GM21786 (cell line): ENCODE measurements around the gene TMEM59L.
A peak's percentile ranks its signal among the peaks of the same experiment; 100 is the strongest.

Source experiments
- ATAC-seq: cut with Tn5 transposase; IDR thresholded peaks from one replicate; pipeline ENCODE4 v1.9.1; 2021; ENCODE audit not compliant: unreplicated experiment

Gene TMEM59L

DNA sequence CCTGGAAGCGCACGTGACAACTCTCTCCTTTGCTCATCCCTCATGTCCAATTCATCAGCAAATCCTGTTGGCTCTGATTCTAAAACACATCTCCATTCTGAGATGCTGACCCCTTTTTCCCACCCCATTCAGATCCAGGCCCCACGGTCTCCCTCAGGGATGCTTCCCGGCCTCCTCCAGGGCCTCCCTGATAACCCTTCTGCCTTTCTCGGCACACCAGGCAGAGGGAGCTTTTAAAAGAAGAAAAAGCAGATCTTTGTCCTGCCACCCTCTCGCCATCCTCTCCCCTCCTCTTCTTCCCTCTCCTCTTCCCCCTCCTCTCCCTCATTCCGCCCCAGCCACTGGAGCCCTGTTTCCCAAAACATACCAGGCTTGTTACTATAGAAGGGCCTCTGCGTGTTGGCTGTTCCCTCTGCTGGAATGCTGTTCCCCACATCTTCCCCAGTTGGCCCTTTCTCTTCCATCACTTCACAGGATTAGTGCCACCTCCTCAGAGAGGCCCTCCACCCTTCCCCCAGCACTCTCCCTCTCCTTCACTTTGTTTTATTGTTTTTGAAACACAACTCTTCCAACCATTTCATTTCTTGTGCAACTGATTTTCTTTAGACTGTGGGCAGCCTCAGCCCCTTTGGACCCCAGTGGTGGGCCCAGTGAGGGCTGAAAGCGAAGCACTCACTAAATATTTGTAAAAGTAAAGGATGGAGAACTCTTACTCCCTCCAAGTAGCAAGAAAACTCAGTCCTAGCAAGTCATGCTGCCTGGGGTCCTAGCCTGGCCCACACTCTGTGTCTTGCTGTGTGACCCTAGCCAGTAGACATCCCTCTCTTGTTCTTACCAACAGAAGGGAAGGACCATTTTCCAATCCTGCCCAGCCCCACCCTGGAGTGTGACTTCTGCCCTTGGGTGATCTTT is 3.6 kb upstream of the TMEM59L start:
- ATAC-seq, result no peak

DNA sequence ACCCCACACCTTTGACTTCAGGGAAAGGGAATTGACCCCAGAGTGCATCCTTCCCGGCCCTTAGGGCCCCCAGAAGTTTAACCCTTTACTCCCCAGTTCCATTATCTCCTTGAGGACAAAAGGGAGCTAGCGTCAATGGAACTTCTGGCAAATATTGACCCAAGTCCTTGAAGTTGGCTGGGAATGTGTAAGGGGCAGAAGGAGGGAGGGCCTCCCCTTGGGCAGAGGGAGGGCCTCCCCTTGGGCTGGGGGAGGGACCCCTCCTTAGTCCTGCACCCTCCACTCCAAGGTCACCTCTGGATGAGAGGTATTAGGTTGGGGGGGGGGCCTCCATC is 3.0 kb upstream of the TMEM59L start:
- ATAC-seq, result no peak

DNA sequence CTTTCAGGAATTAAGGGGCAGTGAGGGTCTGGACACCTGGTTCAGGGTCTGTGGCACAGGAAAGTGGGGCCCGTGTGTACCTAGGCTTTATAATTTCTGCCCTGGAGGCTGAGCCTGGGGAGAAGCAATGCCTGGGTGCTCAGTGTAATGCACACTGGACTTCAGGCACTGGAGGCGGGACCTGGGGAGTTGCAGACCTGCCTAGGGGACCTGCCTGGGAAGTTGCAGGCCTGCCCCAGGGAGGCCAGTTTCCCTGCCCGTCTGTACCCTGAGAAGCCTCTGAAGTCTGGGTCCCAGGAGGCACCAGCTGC is 2.5 kb upstream of the TMEM59L start:
- no peak for ATAC-seq

DNA sequence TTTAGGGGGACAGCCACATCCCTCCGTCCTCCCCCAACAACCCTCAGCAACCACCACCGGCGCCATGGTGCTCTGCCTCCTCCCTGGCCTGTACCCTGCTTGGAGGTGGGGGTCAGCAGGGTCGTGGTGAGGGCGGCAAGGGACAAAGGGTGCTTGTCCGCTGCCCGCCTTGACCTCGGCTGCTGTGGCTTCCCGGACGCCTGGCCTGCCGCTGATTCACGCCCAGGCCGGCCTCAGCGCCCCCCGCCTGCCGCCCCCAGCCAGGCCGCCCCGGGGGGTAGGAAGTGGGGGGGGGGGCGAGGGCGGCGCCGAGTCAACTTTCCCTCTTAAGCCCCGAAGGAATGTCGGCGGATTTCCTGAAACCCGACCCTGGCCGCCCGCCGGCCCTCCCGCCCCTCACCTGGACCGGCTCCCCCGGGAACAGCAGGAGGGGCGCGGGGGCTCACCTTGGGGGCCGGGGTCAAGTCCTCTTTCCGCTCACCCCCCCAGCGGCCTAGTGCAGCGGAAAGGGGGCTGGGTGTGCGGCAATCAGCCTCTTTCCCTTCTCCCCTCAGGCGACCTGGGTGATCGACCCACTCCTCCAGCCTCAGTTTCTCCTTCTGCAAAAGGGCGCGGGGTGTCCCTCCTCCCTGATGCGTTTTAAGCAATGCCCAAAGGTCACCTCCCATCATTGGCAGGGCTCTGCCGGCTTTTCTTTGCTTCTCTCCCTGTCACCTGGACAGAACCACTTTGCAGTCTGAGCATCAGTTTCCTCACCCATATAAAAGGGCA is 1.9 kb upstream of the TMEM59L start:
- ATAC-seq, result no peak

DNA sequence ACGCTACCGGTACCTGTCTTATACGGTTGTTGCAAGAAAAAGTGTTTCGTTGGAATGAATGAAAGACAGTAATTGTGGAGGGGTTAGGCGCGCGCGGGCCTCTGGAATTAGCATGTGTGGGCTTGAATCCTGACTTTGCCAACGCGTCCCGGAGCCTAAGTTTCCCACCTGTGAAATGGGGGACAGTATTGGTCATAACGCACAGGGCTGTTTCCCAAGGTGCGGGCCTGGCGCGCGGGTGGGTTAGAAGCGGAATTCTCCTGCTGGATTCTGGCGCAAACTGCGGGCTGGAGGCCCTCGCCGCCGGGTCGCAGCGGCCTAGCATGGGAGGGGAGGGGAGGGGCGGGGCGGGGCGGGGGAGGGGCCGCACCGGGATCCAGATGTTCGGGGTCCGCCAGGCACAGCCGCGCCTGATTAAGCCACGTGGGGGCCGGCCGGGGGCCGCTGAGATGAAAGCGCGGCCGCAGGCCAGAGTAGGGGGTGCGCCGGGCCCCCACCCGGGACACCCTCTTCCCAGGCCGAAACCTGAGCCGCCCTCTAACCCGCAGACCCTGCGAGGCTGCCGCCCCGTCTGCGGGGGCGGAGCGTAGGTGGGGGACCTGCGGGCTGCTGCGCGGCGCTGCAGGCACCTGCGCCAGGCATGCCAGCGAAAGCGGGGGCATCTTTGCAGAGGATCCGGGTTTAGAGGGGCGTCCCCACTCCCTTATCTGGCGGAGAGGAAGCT is 1.2 kb upstream of the TMEM59L start:
- ATAC-seq, result no peak

DNA sequence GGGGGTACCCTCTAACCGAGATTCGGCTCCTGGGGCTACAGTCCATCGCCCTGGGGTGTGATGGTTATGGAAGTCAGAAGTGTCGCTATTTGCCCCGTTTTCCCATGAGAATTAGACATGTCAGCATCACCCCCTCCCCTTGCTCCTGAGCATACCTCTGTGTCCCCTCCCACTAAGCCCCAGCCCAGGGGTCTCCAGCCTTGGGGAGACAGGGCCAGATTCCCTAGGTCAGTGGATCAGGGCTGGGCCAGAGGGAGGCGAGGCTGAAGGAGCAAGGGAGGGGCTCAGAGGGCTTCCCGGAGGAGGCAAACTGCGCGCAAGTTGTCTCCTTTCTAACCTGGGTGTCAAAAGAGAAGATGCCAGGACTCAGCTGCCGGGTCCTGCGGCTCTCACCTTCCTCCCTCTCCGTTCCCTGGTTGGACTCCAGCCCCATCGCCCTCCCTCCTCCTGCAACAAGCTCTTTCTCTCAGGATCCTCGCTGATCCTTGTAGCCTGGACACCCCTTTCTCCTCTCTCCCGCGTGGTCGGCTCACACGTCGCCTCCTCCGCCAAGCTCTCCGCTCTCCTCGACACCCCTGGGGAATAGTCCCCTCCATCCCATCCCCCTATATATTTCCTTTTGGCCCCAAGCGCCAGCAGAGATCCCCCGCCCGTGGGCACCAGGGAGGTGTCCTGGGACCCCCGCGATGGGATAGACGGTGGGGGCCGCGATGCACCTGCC is 459 bp upstream of the TMEM59L start:
- no peak for ATAC-seq

DNA sequence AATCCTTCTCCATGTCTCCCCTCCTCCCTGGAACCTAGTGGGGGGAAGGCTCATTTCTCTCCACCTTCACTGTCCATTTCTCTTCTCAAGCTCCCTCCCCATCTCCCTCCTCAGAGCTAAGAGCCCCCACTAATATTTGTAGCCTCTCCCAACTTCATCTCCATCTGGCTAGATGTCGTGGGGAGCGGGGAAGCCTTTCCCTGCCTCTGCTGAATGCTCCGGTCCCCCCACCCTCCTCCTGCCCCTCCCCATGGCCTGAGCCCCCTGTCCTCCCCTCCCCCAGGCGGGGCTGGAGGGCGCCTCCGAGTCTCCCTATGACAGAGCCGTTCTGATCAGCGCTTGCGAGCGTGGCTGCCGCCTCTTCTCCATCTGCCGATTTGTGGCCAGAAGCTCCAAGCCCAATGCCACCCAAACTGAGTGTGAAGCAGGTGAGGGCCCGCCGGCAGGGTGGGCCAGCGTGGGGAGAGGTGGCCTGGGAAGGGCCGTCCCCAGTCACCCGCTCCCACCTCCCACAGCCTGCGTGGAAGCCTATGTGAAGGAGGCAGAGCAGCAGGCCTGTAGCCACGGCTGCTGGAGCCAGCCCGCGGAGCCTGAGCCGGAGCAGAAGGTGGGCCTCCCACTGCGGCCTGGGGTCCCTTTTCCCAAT is 1.0 kb downstream of the TMEM59L start:
- no peak for ATAC-seq

DNA sequence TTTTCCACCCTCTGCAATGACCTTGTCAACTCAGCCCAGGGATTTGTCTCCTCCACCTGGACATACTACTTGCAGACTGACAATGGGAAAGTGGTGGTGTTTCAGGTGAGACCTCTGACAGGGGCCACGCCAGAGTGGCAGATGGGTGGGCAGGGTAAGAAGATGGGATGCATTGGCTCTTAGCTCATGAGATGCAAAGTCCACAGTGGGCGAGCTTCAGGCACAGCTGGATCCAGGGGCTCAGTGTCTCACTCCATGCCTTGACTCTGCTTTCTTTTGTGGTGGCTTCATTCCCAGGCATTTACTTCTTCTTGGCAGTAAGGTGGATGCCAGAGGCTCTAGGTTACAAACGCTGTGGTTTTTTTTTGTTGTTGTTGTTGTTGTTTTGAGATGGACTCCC is 3.4 kb downstream of the TMEM59L start:
- no peak for ATAC-seq

DNA sequence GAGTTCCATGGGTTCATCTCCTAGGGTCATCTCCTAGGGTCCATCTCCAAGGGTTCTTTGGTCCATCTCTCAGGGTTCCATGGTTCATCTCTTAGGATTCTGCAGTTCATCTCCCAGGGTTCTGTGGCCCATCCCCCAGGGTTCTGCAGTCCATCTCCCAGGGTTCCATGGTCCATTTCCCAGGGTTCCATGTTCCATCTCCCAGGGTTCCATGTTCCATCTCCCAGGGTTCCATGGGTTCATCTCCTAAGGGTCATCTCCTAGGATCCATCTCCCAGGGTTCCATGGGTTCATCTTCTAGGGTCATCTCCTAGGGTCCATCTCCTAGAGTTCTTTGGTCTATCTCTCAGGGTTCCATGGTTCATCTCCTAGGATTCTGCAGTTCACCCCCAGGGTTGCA is 4.9 kb downstream of the TMEM59L start:
- no peak for ATAC-seq

DNA sequence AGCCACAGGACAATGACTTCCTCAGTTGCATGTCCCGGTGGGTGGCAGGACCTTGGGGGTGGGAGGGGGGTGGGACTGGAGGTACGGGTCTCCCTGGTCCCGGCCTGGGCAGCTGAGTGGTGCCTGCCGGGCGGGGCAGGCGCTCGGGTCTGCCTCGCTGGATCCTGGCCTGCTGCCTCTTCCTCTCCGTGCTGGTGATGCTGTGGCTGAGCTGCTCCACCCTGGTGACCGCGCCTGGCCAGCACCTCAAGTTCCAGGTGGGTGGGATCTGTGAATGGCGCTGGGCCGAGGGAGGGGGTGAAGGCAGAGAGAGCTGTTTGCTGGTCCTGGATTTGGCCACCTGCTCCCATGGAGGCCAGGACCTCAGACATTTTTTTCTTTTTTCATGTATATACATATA is 5.6 kb downstream of the TMEM59L start:
- ATAC-seq, result no peak

DNA sequence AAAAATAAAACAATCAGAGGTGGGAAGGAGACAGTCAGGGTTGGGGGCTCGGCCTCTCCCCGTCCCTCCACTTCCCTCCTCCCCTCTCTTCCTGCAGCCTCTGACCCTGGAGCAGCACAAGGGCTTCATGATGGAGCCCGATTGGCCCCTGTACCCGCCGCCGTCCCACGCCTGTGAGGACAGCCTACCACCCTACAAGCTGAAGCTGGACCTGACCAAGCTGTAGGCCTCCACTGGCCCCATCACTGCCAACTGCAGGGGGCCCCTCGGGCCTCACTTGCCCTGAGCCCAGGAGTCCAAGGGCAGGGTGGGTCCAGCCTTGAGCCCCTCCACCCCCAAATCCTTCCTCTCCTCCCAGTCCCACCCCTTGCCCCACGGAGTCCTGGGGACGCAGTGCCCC is 7.6 kb downstream of the TMEM59L start:
- no peak for ATAC-seq

DNA sequence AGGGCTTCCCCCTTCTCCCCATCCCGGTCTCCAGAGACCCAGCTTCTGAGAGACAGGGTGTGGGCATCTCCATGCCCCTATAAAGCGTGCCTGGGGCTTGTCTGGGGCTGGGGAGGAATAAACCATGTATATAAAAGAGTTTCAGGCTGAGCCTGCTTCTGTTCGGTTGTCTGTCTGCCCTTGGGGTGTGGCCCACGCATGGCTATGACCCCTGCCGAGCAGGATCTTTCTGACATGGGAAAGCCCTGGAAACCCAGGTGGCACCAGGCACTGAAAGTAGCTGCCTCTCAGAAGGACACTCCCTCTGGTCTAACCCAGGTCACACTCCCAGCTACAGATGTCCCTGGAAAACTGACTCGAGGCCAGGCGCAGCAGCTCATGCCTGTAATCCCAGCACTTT is 8.2 kb downstream of the TMEM59L start:
- no peak for ATAC-seq

DNA sequence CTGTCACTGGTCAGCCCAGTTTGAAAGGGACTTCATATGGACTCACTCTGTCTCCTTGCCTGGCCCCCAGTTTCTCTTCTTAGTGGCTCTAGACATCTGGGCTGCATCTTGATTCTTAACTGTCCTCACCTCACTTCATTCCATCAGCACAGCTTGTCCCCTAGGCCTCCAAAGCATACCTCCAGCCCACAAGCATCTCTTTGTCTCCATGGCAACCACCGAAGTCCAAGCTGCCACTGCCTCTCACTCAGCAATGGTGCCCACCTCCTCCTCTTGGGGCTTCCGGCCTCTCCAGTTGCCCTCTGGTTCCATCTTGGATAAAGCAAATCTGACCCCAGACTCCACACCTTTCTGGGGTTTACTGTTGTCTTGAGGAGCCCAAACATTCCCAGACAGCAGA is 14.2 kb downstream of the TMEM59L start:
- no peak for ATAC-seq

DNA sequence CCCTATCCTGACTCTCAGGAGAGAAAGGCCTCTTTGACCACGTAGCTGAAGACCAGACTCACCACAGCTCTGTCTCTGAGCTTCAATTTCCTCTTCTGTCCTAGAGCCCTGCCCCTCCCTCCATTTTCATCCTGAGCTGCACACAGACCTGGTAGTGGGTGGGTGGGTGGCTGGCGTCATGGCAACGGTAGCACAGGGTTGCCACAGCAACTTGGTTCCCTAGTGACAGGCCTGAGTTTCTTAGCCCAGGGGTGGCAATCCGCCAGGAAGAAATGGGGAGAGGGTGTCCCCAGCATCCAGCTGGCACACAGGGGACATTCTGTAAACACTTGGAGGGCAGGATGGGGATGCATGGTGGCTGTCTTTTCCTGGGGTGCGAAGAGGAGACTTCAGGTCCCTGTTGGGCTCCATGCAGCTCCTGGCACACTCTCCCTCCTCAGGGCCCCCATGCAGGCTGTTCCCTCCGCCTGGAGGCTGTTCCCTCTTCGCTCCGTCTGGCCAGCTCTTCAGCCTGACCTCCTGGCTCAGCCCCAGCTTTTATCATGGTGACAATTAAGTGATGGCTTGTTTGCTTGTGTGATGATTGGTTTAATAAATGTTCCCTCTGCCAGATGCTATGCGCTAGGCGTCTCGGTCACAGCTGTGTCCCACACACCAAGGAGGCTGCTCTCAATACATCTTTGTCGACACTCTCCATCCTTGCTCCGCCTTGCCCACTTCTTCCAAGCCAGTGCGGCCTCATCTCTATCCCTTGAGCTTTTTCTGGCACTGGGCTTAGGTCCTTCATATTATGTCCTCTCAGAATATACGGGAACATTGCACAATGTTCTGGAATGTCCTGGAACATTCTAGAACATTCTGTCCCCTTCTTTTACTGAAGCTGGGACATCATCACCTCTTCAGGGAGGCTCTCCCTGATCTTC is 16.8 kb downstream of the TMEM59L start:
- ATAC-seq, result no peak

DNA sequence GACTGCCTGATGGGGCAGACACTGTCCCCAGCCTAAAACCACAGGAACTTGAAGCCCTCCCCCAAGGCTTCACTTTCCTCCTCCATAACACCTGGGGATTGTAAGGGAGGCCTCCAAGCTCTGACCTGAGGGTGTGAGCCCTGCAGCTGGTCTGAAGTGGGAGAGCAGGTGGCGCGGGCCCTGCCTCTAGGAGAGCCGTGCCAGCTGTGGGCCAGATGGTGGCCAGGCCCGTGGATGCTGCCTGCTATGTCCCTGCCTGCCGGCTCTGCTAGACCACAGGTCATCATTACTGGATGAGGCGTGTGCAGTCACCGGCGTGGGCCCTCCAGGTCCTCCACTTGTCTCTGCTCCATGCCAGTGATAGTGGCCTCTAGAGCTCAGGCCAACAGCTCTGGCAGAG is 20.7 kb downstream of the TMEM59L start:
- no peak for ATAC-seq

DNA sequence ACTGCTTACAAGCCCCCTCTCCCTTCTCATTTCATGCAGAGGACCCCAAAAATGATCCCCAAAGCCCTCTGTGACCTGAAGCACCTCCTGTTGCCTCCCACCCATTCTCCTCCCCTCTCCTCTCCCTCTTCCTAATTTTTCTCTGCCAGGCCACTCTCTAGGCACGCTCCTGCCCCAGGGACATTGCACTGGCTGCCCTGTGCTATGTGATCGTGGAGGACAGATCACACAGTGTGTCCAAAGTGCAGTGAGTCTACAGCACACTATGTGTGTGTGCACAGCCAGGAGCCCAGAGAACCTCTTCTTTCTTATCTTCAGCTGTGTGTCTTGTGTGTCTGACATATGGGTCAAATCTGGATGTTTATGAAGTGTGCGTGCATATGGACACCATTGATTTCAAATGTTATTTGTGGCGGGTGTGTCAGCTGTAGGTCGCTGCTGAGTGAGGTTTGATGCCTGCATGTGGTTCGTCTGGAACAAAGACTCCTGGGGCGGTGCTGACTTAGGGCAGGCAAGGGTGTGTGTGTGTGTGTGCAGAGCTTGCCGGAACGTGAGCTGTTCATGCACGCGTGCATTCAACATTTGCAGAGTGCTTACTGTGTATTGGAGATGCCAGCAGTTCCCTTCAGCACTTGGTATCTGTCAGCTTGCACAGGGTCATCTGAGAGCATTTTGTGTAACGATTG is 22.1 kb downstream of the TMEM59L start:
- ATAC-seq, result no peak

DNA sequence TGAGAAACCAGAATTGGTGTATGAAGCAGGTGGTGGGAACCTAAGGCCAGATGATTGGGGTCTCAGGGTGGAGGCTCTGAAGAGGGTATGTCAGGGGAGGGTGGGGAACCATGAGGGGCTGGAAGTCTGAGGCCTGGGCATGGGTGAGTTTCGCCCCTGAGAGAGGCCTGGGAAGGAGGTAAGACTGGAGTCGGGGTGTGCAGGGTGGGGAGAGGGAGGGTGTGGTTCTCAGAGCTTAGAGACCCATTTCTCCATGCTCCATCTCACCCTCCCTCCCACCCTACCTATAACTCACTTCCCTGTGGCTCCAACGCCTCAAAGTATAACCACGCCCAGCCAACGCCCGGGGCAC is 23.1 kb downstream of the TMEM59L start:
- no peak for ATAC-seq

DNA sequence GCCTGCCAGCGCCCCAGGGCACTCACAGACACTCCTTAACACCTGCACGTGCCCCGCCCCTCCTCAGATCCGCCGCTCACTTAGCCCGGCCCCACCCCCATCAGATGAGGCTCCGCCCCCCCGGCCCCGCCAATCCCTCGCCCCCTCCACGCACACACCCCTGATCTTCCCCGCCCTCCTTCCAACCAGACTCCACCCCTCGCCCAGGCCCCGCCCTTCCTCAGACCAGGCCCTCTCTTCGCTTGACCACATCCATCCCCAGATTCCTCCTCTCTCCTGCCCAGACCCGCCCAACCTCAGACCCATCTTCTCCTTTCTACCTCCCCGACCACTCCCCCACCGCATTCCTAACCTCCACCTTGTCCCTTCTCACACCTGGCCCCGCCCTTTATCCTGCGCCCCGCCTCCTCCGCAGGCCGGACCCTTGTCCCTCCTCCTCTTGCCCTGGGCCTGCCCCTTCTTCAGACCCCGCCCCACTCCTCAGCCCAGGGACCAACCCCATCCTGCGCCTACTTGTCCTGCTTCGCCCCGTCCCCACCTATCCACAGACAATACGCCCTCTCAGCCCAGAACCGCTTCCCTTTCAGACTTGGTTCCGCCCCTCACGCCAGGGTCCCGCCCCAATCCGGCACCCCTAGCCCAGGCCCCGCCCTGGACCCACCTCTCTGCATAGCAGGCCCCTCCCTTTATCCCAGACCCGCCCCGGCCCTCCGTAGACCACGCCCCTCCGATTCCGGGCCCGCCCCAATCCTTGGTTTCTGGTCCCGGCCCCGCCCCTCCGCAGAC is 23.7 kb downstream of the TMEM59L start:
- peak; percentile 83 for ATAC-seq
